Endothelial cell of umbilical vein (primary cell): ENCODE measurements around the gene TFDP1.

Experiments
- EZH2 ChIP-seq: IDR thresholded peaks from 2 replicates; pipeline ENCODE4 v1.6.1; 2012; ENCODE audit warnings: borderline replicate concordance, low read depth, mild to moderate bottlenecking, moderate library complexity, low read length, inconsistent platforms; ENCODE audit not compliant: severe bottlenecking
- GATA2 ChIP-seq: IDR thresholded peaks from 2 replicates; pipeline ENCODE4 v1.7.0; 2011; ENCODE audit warnings: low read depth, mild to moderate bottlenecking, moderate library complexity, mixed read lengths, low read length; ENCODE audit not compliant: insufficient read length, insufficient read depth
- JUN ChIP-seq: IDR thresholded peaks from 2 replicates; pipeline ENCODE4 v1.6.1; 2011; ENCODE audit warnings: borderline replicate concordance, low read depth; ENCODE audit not compliant: insufficient read length, insufficient read depth
- POLR2A ChIP-seq: IDR thresholded peaks from 2 replicates; pipeline ENCODE4 v1.6.1; 2012; ENCODE audit warnings: low read depth, mild to moderate bottlenecking, control low read depth, low read length
- POLR2AphosphoS5 ChIP-seq: IDR thresholded peaks from 2 replicates; pipeline ENCODE4 v1.6.1; 2012; ENCODE audit warnings: low read depth, mild to moderate bottlenecking, control low read depth, low read length, moderate library complexity; ENCODE audit not compliant: insufficient read depth
- TF ChIP-seq, protein P1 (sequence below), 2 donors: IDR thresholded peaks; 1 replicate in 1 of 2; 2 replicates in 1 of 2; pipeline ENCODE4 v1.5.1; 2011; ENCODE audit warnings: low read length in 2 of 2, mild to moderate bottlenecking in 2 of 2, moderate library complexity in 2 of 2, control low read depth in 1 of 2, inconsistent platforms in 1 of 2, low read depth in 1 of 2; ENCODE audit not compliant: insufficient read depth in 1 of 2; ENCODE audit errors: extremely low read depth in 1 of 2

DNA sequence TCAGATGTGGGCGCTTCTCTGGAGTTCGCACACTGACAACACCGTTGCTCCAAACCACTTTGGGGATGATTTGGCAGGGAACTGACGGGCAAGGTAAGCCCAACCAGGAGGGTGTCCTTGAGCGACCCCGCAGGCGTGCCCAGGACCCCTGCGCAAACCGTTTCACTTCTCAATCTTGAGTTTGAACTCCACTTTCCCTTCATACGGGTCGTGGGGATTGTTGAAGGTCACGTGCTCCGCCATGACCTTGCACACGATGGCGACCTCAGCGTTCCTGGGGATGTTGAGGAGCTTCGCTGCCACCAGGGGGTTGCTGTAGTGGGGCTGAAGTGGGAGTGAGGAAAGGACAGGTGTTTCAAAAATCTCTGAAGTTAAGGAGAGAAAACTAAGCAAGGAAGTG is 64.7 kb downstream of the TFDP1 start:
- TF ChIP-seq, protein P1, sequence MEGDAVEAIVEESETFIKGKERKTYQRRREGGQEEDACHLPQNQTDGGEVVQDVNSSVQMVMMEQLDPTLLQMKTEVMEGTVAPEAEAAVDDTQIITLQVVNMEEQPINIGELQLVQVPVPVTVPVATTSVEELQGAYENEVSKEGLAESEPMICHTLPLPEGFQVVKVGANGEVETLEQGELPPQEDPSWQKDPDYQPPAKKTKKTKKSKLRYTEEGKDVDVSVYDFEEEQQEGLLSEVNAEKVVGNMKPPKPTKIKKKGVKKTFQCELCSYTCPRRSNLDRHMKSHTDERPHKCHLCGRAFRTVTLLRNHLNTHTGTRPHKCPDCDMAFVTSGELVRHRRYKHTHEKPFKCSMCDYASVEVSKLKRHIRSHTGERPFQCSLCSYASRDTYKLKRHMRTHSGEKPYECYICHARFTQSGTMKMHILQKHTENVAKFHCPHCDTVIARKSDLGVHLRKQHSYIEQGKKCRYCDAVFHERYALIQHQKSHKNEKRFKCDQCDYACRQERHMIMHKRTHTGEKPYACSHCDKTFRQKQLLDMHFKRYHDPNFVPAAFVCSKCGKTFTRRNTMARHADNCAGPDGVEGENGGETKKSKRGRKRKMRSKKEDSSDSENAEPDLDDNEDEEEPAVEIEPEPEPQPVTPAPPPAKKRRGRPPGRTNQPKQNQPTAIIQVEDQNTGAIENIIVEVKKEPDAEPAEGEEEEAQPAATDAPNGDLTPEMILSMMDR (IDR thresholded peaks at IDR 0.05; ENCODE audit: extremely low read depth in 1 of 2, insufficient read depth in 1 of 2, low read depth in 1 of 2, low read length in 2 of 2): no peak
- no peak for TF ChIP-seq POLR2A
- no peak for TF ChIP-seq JUN
- TF ChIP-seq EZH2: no peak
- TF ChIP-seq GATA2: no peak
- TF ChIP-seq POLR2AphosphoS5: no peak
